Astrocyte (in vitro differentiated cells and primary cell): ENCODE measurements around the gene TFAP2A. TPM values are rescaled to one million over a fixed set of nuclear protein-coding genes. Genes with fewer than 3 reads are reported as not detected.

Experiments used
- DNase-seq: peaks from one replicate; pipeline ENCODE4 v3.0.0-alpha.2; 2010; ENCODE audit warnings: low read depth
- FAIRE-seq: peaks from 2 replicates; lab custom pipeline; 2011; peaks lifted over from hg19 to GRCh38; lab: Jason Lieb, UNC
- H2AFZ ChIP-seq: 2 replicates; pipeline ENCODE4 v1.6.0; 2012; ENCODE audit warnings: low read depth, low read length, inconsistent platforms
- H3K27ac ChIP-seq: 2 replicates; pipeline ENCODE4 v1.5.1; 2011; ENCODE audit warnings: low read depth, low read length, inconsistent platforms
- H3K27me3 ChIP-seq: 2 replicates; pipeline ENCODE4 v1.6.0; 2011; ENCODE audit warnings: low read length, inconsistent platforms; ENCODE audit not compliant: insufficient read depth
- H3K36me3 ChIP-seq: 2 replicates; pipeline ENCODE4 v1.5.1; 2011; ENCODE audit warnings: low read length, inconsistent platforms; ENCODE audit not compliant: insufficient read depth
- H3K4me1 ChIP-seq: 2 replicates; pipeline ENCODE4 v1.5.1; 2011; ENCODE audit warnings: low read length, inconsistent platforms; ENCODE audit not compliant: insufficient read depth
- H3K4me2 ChIP-seq: 2 replicates; pipeline ENCODE4 v1.6.0; 2012; ENCODE audit warnings: low read length, inconsistent platforms
- H3K4me3 ChIP-seq: 2 replicates; pipeline ENCODE4 v1.5.1; 2011; ENCODE audit warnings: low read depth, mild to moderate bottlenecking, low read length, inconsistent platforms; ENCODE audit not compliant: insufficient read depth
- H3K79me2 ChIP-seq: 2 replicates; pipeline ENCODE4 v1.6.0; 2012; ENCODE audit warnings: mild to moderate bottlenecking, low read length, inconsistent platforms; ENCODE audit not compliant: insufficient read depth
- H3K9ac ChIP-seq: 2 replicates; pipeline ENCODE4 v1.6.0; 2012; ENCODE audit warnings: mild to moderate bottlenecking, low read length, inconsistent platforms
- H3K9me3 ChIP-seq: 2 replicates; pipeline ENCODE4 v1.5.1; 2012; ENCODE audit warnings: low read depth, mild to moderate bottlenecking, low read length, inconsistent platforms; ENCODE audit not compliant: insufficient read depth
- H4K20me1 ChIP-seq: 2 replicates; pipeline ENCODE4 v1.6.0; 2012; ENCODE audit warnings: low read length, inconsistent platforms; ENCODE audit not compliant: insufficient read depth
- H3K27ac Mint-ChIP-seq: one replicate; pipeline ENCODE4 v1.8.0; 2021; ENCODE audit warnings: mild to moderate bottlenecking, mixed read lengths; ENCODE audit not compliant: unreplicated experiment
- H3K27me3 Mint-ChIP-seq: one replicate; pipeline ENCODE4 v1.8.0; 2021; ENCODE audit warnings: low read depth, mixed read lengths; ENCODE audit not compliant: unreplicated experiment
- H3K36me3 Mint-ChIP-seq: one replicate; pipeline ENCODE4 v1.8.0; 2021; ENCODE audit warnings: low read depth, mixed read lengths; ENCODE audit not compliant: unreplicated experiment
- H3K4me1 Mint-ChIP-seq: one replicate; pipeline ENCODE4 v1.8.0; 2021; ENCODE audit warnings: low read depth, mixed read lengths; ENCODE audit not compliant: unreplicated experiment
- H3K4me3 Mint-ChIP-seq: one replicate; pipeline ENCODE4 v1.8.0; 2021; ENCODE audit warnings: mild to moderate bottlenecking, moderate library complexity, mixed read lengths; ENCODE audit not compliant: unreplicated experiment
- H3K9me3 Mint-ChIP-seq: one replicate; pipeline ENCODE4 v1.8.0; 2021; ENCODE audit warnings: mild to moderate bottlenecking, mixed read lengths; ENCODE audit not compliant: unreplicated experiment
- CTCF ChIP-seq: IDR thresholded peaks from 2 replicates; pipeline ENCODE4 v1.5.1; 2011; ENCODE audit warnings: low read depth, mild to moderate bottlenecking, inconsistent platforms, low read length, moderate library complexity; ENCODE audit not compliant: insufficient read depth
- EZH2 ChIP-seq: IDR thresholded peaks from 2 replicates; pipeline ENCODE4 v1.6.1; 2012; ENCODE audit warnings: mild to moderate bottlenecking, low read length, inconsistent platforms; ENCODE audit not compliant: insufficient read depth
- total RNA-seq: library from RNA; stranded (reverse); gene quantifications from 2 replicates; pipeline ENCODE4 v1.2.1, GENCODE V29; 2021

TFAP2A gene
- total RNA-seq, 1 donor from 2014 or later: 6.6 TPM

DNA sequence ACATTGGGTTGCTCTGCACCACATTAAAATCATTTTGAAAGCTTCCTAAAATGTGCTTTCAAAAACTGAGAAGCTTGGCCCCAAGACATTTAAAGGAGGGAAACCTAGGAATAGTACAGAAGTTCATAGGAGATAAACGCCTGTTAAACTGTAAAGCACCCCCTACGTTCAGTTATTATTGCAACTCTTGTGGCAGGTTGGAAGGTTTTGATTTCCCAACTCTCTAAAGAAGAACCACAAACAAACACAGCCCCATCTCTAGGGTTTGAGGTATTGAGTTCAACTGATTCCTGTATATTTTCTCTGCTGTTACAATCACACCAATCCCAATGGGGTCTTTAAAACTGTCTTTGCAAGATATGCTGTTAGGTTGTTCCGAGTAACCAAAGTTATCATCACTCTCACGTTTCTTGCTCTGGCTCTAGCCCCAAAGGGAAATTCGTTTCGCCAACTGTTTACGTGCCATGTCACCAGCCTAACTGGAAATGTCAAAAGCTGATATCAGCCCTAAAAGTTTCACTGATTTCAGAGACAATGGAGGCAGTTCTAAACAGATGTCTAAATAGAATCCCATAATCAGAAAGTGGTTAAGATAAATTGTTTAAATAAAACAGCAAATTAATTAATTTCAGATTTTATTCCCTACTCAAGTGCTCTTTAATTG, 12.1 kb downstream of the TFAP2A start:
- Mint-ChIP-seq H3K27ac (peak overlapping the region; percentile 94), H3K4me1 (peaks cover 8% of the 10 kb centered on the region), H3K36me3 (no peaks in the 10 kb centered on the region), H3K27me3 (peaks cover 78% of the 10 kb centered on the region), H3K4me3 (peak overlapping the region; percentile 88), H3K9me3 (peaks cover 11% of the 10 kb centered on the region)
- Histone ChIP-seq H3K79me2 (no peaks in the 10 kb centered on the region), H2AFZ (no peak overlapping the region), H3K4me3 (no peak overlapping the region), H3K9ac (no peak overlapping the region), H4K20me1 (no peaks in the 10 kb centered on the region), H3K4me1 (peaks cover 11% of the 10 kb centered on the region), H3K4me2 (no peak overlapping the region), H3K36me3 (no peaks in the 10 kb centered on the region), H3K9me3 (no peaks in the 10 kb centered on the region), H3K27ac (no peak overlapping the region), H3K27me3 (peaks cover 70% of the 10 kb centered on the region)
- DNase-seq (no peak), FAIRE-seq (no peak)
- no peak for TF ChIP-seq EZH2
- no peak for TF ChIP-seq CTCF

GRCh38 chr6:10401632-10402223, 13.1 kb downstream of the TFAP2A start:
- no peaks in the 10 kb centered on the region for H3K36me3 Mint-ChIP-seq
- no peak for TF ChIP-seq EZH2
- TF ChIP-seq CTCF: no peak
- Histone ChIP-seq H3K27ac (no peak overlapping the region), H2AFZ (no peak overlapping the region), H3K4me1 (peaks cover 11% of the 10 kb centered on the region), H3K4me3 (no peak overlapping the region), H3K4me2 (no peak overlapping the region), H4K20me1 (no peaks in the 10 kb centered on the region), H3K79me2 (no peaks in the 10 kb centered on the region), H3K9ac (no peak overlapping the region), H3K36me3 (no peaks in the 10 kb centered on the region), H3K9me3 (no peaks in the 10 kb centered on the region), H3K27me3 (peaks cover 69% of the 10 kb centered on the region)
- no peak for DNase-seq
- peaks cover 11% of the 10 kb centered on the region for H3K9me3 Mint-ChIP-seq
- H3K4me1 Mint-ChIP-seq: peaks cover 8% of the 10 kb centered on the region
- no peak for FAIRE-seq
- no peak overlapping the region for H3K4me3 Mint-ChIP-seq
- no peak overlapping the region for H3K27ac Mint-ChIP-seq
- peaks cover 75% of the 10 kb centered on the region for H3K27me3 Mint-ChIP-seq

DNA sequence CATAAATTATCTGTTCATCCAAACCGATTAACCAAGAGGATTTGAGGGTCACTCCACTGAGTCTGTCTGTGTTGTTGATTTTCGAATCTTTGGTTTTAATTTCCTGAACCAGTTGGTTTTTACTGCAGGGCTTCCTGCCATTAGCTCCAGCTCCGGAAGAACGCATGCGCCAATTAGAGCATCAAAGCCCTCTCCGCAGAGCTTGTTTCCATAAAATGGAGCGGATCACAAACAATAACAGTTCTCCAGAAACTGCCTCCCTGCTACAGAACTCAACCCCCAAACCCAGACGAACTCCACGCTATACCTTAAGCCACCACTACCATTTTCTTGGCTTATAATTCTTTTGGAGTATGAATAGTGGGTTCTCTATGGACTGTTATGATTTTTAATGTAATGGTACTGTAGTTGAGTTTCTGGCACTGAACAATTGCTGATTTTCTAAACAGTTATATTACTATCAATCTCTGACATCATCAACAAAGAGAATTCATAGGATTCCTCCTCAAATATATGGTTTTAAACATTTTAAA, 13.8 kb downstream of the TFAP2A start:
- Histone ChIP-seq H3K36me3 (no peaks in the 10 kb centered on the region), H3K9me3 (no peaks in the 10 kb centered on the region), H3K27ac (no peak overlapping the region), H3K9ac (no peak overlapping the region), H2AFZ (no peak overlapping the region), H3K4me1 (peaks cover 11% of the 10 kb centered on the region), H3K4me2 (no peak overlapping the region), H3K4me3 (no peak overlapping the region), H3K79me2 (no peaks in the 10 kb centered on the region), H4K20me1 (no peaks in the 10 kb centered on the region), H3K27me3 (peaks cover 67% of the 10 kb centered on the region)
- H3K4me3 Mint-ChIP-seq: no peak overlapping the region
- no peak for FAIRE-seq
- no peak for DNase-seq
- H3K9me3 Mint-ChIP-seq: peaks cover 11% of the 10 kb centered on the region
- peaks cover 8% of the 10 kb centered on the region for H3K4me1 Mint-ChIP-seq
- H3K27ac Mint-ChIP-seq: no peak overlapping the region
- H3K27me3 Mint-ChIP-seq: peaks cover 72% of the 10 kb centered on the region
- no peak for TF ChIP-seq CTCF
- TF ChIP-seq EZH2: no peak
- no peaks in the 10 kb centered on the region for H3K36me3 Mint-ChIP-seq
